NCI-H2227 (cell line): ENCODE results near the gene OR4A5.
"Not testable (repeated sequence)": the region's sequence is repeated elsewhere in the genome, so short reads cannot be mapped to it uniquely, and the experiment has no call there.

ENCODE experiments used
- DNase-seq: peaks from one replicate; lab custom pipeline; 2025; ENCODE audit not compliant: unreplicated experiment; lab: John Stamatoyannopoulos, UW

Gene OR4A5, protein sequence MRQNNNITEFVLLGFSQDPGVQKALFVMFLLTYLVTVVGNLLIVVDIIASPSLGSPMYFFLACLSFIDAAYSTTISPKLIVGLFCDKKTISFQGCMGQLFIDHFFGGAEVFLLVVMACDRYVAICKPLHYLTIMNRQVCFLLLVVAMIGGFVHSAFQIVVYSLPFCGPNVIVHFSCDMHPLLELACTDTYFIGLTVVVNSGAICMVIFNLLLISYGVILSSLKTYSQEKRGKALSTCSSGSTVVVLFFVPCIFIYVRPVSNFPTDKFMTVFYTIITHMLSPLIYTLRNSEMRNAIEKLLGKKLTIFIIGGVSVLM

DNA sequence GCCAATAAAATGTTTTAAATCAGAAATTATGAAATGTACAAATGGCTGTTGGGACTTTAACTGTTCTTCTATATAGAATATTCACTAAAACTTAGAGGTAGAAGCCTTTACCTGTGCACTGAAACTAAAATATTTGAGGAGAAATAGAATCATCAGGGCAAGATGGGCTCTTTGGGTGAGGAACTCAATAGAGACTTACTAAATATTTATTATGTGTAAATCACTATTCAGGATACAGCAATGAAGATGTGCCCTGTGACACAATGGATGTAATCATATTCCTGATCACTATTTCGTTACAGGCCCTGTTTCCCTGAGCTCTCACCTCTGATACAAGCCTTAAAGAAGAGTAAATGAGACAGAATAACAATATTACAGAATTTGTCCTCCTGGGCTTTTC, at the start of gene OR4A5:
Gene OR4A5 (plus strand): TSS at position 301 of the 400 bp plus-strand sequence. CDS start 53 bp downstream, at position 354.
- not testable (repeated sequence) for DNase-seq

DNA sequence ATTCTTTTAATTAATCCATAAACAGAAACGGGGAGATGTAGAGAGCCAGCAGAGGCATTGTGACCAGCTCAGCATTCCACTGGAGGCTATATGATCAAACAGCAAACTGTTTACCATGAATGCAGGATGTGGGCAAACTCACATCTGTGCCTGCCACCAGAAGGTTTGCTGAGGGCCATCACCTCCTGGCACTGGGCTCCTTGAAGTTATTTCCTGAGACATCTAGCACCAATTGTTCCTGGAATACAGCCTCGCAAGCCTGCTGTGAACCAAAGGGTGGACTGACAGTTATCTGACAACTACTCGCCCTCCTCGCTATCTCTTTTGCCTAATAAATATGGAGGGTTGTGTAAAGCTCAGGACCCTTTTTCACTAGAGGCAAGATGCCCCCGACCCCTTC, 13.5 kb downstream of the OR4A5 start:
- DNase-seq, result not testable (repeated sequence)
